Esophagus muscularis mucosa (tissue), 4 donors: Measurements from ENCODE around the gene PPA2.

Source experiments
- CTCF ChIP-seq, 3 experiments: fragments of 200-600 bp in 2 of 3; fragments of 450-650 bp in 1 of 3; sonication (generic) in 2 of 3; IDR thresholded peaks; one replicate each; pipeline ENCODE4 v1.5.1; 2017 to 2019; ENCODE audit warnings: antibody characterized with exemption in 3 of 3, mild to moderate bottlenecking in 2 of 3, moderate library complexity in 1 of 3
- EP300 ChIP-seq: sonication (generic); formaldehyde crosslinking; IDR thresholded peaks from one replicate; pipeline ENCODE4 v1.6.1; 2017; ENCODE audit warnings: antibody characterized with exemption
- POLR2AphosphoS5 ChIP-seq, 2 donors: sonication (generic); formaldehyde crosslinking; IDR thresholded peaks; one replicate each; pipeline ENCODE4 v1.6.1; 2017; ENCODE audit warnings: antibody characterized with exemption in 2 of 2

- TF ChIP-seq CTCF (IDR thresholded peaks at IDR 0.05), result no peak
- no peak for TF ChIP-seq EP300
- no peak for TF ChIP-seq POLR2AphosphoS5 (IDR thresholded peaks at IDR 0.05)
Observed at GRCh38 chr4:105440890-105441289, 33.0 kb downstream of the PPA2 start.
